ENCODE data around the gene NOTO.

- TF ChIP-seq GATA2 (IDR thresholded peaks at IDR 0.05; ENCODE audit: low read depth, low read length) (no peak), GATA3 (IDR thresholded peaks at IDR 0.05; ENCODE audit: low read depth, low read length) (no peak)
Observed at GRCh38 chr2:73217160-73217559, 14.8 kb downstream of the NOTO start.

Measured in SH-SY5Y (cell line).